HEK293 (cell line): ENCODE data around the gene REX1BD.

Experiments used
- AEBP2 ChIP-seq: fragments of 450-650 bp; formaldehyde crosslinking; IDR thresholded peaks from 2 replicates; pipeline ENCODE4 v1.5.1; 2016; ENCODE audit warnings: missing biosample characterization, missing genetic modification characterization, borderline replicate concordance
- BCL6B ChIP-seq: fragments of 450-650 bp; formaldehyde crosslinking; IDR thresholded peaks from 2 replicates; pipeline ENCODE4 v1.5.1; 2017; ENCODE audit warnings: missing biosample characterization, missing genetic modification characterization
- CTCF ChIP-seq: fragments of 450-650 bp; formaldehyde crosslinking; IDR thresholded peaks from 2 replicates; pipeline ENCODE4 v1.5.1; 2016; ENCODE audit warnings: missing biosample characterization, missing genetic modification characterization
- HOXA7 ChIP-seq: sonication (generic); formaldehyde crosslinking; IDR thresholded peaks from 2 replicates; pipeline ENCODE4 v1.8.1; 2022; ENCODE audit warnings: missing genetic modification reagents, borderline replicate concordance
- MYNN ChIP-seq: fragments of 450-650 bp; formaldehyde crosslinking; IDR thresholded peaks from 2 replicates; pipeline ENCODE4 v1.5.1; 2016; ENCODE audit warnings: missing biosample characterization, missing genetic modification characterization, borderline replicate concordance
- SALL2 ChIP-seq: fragments of 450-650 bp; formaldehyde crosslinking; IDR thresholded peaks from 2 replicates; pipeline ENCODE4 v1.5.0; 2017; ENCODE audit warnings: missing biosample characterization, mild to moderate bottlenecking, missing genetic modification characterization, borderline replicate concordance
- TCF7L2 ChIP-seq: IDR thresholded peaks from 2 replicates; pipeline ENCODE4 v1.6.1; 2011; ENCODE audit warnings: low read depth, mild to moderate bottlenecking, inconsistent platforms, low read length, moderate library complexity, borderline replicate concordance
- ZBTB26 ChIP-seq: fragments of 450-650 bp; formaldehyde crosslinking; optimal IDR thresholded peaks from 2 replicates; pipeline ENCODE3; 2016; ENCODE audit warnings: missing biosample characterization, mild to moderate bottlenecking, missing genetic modification characterization
- ZBTB7A ChIP-seq: fragments of 450-650 bp; formaldehyde crosslinking; IDR thresholded peaks from 2 replicates; pipeline ENCODE4 v1.5.1; 2016; ENCODE audit warnings: low read depth, missing biosample characterization, missing genetic modification characterization
- ZNF239 ChIP-seq: fragments of 450-650 bp; formaldehyde crosslinking; IDR thresholded peaks from 2 replicates; pipeline ENCODE4 v1.5.1; 2016; ENCODE audit warnings: missing biosample characterization, missing genetic modification characterization
- ZNF274 ChIP-seq, 2 experiments: fragments of 200-500 bp in 1 of 2; fragments of 450-650 bp in 1 of 2; sonication (Bioruptor generic) in 1 of 2; formaldehyde crosslinking in 1 of 2; IDR thresholded peaks; 2 replicates each; pipeline versions ENCODE4 v1.5.1 to v1.6.1; 2014 to 2016; ENCODE audit warnings: borderline replicate concordance in 1 of 2, inconsistent platforms in 1 of 2, low read length in 1 of 2, missing biosample characterization in 1 of 2, missing genetic modification characterization in 1 of 2
- ZNF292 ChIP-seq: fragments of 450-650 bp; formaldehyde crosslinking; IDR thresholded peaks from 2 replicates; pipeline ENCODE4 v1.5.1; 2016; ENCODE audit warnings: low read depth, missing biosample characterization, missing genetic modification characterization, borderline replicate concordance
- ZNF514 ChIP-seq: fragments of 450-650 bp; formaldehyde crosslinking; IDR thresholded peaks from 2 replicates; pipeline ENCODE4 v1.5.1; 2016; ENCODE audit warnings: missing biosample characterization, missing genetic modification characterization
- ZNF585B ChIP-seq: fragments of 450-650 bp; formaldehyde crosslinking; IDR thresholded peaks from 2 replicates; pipeline ENCODE4 v1.5.1; 2016; ENCODE audit warnings: missing biosample characterization, missing genetic modification characterization

GRCh38 chr19:18539372-18539771 is 49.2 kb upstream of the REX1BD start:
- no peak for TF ChIP-seq ZBTB26 (tag by site-specific recombination)
- no peak for TF ChIP-seq ZNF292 (tag by site-specific recombination)
- no peak for TF ChIP-seq HOXA7 (CRISPR knock-in tag)
- no peak for TF ChIP-seq AEBP2 (tag by site-specific recombination)
- no peak for TF ChIP-seq ZNF585B (tag by site-specific recombination)
- TF ChIP-seq CTCF (tag by site-specific recombination) = no peak
- TF ChIP-seq ZNF514 (tag by site-specific recombination) = no peak
- TF ChIP-seq ZNF274 (IDR thresholded peaks at IDR 0.05; ENCODE audit: low read length) = no peak
- no peak for TF ChIP-seq ZNF274 (tag by site-specific recombination; IDR thresholded peaks at IDR 0.05; ENCODE audit: borderline replicate concordance)
- no peak for TF ChIP-seq ZNF239
- no peak for TF ChIP-seq MYNN (tag by site-specific recombination)
- TF ChIP-seq BCL6B = no peak
- no peak for TF ChIP-seq TCF7L2
- no peak for TF ChIP-seq ZBTB7A (tag by site-specific recombination)
- no peak for TF ChIP-seq SALL2 (tag by site-specific recombination)
